SH-SY5Y (cell line): Measurements from ENCODE around the gene PLXNA3.

Experiments used
- GATA2 ChIP-seq: IDR thresholded peaks from 2 replicates; pipeline ENCODE4 v1.6.1; 2011; ENCODE audit warnings: mild to moderate bottlenecking, low read depth, low read length
- GATA3 ChIP-seq: IDR thresholded peaks from 2 replicates; pipeline ENCODE4 v1.6.1; 2011; ENCODE audit warnings: low read depth, mild to moderate bottlenecking, low read length, moderate library complexity

GRCh38 chrX:154443992-154444754 lies 13.9 kb upstream of the PLXNA3 start, which contains the start of gene FAM50A:
- no peak for TF ChIP-seq GATA2
- TF ChIP-seq GATA3 = no peak
